HG02571 (cell line): ENCODE measurements around the gene PRRC2A.
A peak's percentile ranks its signal among the peaks of the same experiment; 100 is the strongest.

Experiments used
- ATAC-seq: cut with Tn5 transposase; IDR thresholded peaks from one replicate; pipeline ENCODE4 v1.9.1; 2021; ENCODE audit warnings: mild to moderate bottlenecking, moderate library complexity; ENCODE audit not compliant: unreplicated experiment

Gene PRRC2A

DNA sequence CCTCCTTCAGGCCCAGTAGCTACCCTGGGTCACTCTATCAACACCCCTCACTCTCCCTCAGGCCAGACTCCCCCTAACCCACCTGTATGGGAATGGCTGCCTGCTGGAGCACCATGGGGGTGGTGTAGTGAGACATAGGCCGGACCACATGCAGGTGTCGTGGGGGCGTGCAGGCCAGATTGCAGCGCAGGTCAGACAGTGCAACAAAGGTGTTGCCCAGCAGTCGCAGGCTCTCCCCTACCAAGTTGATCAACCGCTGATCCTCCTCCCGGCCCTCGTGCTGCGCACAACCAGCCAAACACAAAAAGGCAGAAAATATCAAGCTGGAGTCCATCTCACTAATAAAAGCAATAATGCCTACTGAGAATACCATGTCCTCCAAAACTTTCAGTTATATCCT is 24.8 kb downstream of the PRRC2A start:
- ATAC-seq: no peak

GRCh38 chr6:31651602-31652191 is 31.2 kb downstream of the PRRC2A start:
- ATAC-seq: peak; percentile 19

DNA sequence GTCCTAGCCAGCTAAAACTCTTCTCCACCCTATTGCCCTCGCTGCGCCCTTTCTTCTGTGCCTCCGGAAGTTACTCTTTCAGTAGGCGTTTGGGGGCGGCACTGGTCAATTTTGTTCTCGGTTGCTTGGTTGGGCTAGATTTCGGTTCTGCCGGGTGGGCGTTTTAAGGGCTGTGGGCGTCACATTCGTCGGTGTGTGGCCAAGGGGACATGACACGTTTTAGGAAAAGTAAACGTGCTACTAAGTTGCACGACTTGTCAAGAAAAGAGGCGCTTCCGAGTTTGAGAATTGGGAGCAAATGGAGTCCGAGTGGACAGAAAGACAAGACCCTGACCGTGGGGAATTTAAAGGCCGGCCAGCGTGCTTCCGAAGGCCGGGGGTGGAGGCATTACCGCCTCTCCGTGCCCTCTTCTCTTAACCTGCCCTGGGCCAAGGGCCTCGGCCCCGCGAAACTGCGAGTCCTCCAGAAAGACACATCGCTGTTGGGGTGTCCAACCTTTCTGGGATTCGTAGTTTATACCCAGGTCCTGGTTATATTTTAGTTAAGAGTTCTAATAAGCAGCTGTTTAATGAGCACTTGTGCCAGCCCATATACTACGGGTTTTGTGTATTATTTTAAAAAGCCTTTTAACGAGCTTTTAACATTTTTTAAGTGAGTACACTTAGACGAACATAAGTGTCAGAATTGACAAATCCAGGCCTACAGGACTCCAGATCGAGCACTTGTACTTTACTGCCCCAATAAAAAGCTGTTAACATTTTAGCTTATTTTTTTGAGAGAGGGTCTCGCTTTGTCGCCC is 32.6 kb downstream of the PRRC2A start:
- peak; percentile 53 for ATAC-seq

- no peak for ATAC-seq
These were observed 34.2 kb downstream of the PRRC2A start for GRCh38 chr6:31654574-31655348.

GRCh38 chr6:31655349-31656237 is 35.1 kb downstream of the PRRC2A start, which contains the start of gene APOM:
APOM (plus strand) TSS chr6:31655894; CDS start chr6:31655967, 73 bp downstream.
- ATAC-seq: no peak

DNA sequence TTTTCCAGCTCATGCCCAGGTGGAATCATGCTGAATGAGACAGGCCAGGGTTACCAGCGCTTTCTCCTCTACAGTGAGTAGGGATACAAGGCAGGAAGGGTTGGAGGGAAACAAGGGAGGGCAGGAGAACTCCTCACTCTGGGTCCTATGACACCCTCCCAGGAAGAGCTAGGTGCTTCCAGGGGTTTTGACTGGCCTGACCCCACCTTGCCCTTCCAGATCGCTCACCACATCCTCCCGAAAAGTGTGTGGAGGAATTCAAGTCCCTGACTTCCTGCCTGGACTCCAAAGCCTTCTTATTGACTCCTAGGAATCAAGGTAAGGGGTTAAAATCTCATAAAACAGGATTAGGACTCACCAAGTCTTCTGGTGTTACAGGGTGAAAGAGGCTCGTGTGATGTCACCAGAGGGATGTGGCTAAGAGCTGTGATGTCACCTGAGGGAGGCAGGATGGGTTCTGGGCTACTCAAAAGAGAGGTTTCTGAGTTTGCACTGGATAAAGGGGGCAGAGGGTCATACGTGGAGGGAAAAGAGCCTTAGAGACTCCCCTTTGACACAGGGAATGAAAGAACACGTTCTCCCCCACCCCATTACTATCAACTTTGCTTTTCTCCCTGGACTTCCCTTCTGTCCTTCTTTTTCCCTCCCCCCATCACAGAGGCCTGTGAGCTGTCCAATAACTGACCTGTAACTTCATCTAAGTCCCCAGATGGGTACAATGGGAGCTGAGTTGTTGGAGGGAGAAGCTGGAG is 37.1 kb downstream of the PRRC2A start:
- no peak for ATAC-seq

DNA sequence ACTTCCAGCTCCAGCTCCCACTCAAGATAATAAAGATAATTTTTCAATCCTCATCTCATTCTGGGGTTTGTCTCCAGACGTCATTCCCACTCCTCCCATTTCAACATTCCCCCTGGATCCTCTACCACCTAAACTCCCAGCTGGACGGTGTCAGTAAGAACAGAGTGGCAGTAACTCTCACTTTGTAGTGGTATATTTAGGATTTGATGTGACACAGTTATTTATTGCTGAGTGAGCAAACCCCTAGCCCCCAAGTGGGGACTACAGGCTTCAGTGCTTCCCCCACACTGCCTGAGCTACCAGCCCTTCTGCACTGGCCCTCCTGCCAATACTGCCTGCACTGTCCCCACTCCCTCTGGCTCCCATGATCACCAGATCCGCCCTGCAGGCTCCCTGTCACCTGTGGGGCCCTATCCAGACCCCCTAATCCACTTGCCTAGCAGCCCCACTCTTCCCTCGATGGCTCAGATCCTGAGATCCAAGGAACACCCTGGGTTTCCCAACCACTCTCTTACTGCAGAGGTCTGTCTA is 37.7 kb downstream of the PRRC2A start:
- ATAC-seq: no peak

DNA sequence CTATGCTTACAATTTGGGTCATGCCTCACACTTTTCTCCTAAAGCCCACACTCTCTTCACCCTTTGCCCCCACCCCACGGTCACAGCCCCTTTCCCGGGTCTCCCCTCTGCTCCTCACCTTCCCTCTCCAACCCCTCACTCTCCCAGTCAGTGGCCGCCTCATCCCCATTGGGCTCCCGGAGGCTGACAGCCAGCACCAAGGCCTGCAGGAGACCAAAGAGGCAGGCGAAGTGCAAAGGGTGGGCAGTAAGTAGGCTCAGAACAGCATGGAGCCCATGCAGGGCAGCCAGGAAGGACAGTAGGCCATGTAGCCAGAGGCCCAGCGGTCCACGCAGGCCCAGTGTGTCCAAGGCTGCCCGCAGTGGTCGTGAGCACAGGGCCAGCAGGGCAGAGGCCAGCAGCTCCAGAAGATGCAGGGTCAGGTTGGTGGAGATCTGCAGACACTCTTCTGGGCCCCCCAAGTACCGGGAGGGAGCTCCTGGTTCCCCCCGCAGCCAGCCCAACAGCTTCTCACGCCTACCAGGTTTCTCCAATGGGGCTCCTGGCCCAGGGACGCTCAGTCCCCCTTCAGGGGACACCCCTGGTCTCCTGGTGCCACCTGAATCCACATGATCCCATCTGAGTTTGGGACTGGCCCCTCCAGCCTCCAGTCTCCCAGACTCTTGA is 38.6 kb downstream of the PRRC2A start:
- no peak for ATAC-seq

GRCh38 chr6:31659649-31660380 is 39.3 kb downstream of the PRRC2A start:
- no peak for ATAC-seq

DNA sequence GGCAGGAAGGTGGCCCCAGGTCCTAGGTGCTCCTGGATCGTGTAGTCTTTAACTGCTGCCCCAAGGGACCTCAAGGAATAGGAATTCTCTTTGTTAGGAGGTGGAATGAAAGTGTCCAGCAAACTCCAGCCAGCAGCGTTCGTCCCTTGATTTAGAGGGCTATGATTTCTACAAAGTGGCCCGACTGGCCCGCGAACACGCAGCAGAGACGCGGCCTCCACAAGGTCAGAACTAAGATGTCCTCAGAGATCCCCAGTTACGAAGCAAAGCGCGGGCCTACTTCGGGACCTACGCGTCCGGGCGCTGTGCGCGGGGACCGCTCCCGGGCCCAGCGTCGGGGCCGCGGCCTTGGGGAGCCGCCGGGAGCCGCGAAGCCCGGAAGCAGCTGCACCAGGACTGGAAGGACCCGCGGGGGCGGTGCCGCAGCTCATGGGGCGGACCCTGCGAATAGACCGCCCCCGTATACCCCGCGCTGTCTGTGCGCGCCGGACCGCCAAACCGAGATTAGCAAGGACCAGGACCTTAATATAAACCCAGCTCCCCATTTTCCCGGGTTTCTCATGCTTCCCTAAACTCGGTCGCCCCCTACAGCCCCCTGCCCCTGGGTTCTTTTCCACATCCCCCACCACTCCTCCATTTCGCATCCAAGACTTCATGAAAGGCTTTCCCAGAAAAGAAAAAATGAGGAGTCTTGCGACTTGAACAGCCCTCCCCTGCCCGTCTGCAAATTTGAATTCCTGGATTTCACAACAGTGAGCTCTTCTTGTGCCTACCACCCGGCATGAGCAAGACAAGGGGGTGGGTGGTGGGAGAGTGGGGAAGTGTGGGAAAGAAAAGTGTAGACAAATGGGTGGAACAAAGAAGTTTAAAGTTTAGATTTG is 40.1 kb downstream of the PRRC2A start, which contains the start of gene C6orf47:
Gene C6orf47 (minus strand): TSS at position 398 of the 881 bp plus-strand sequence. CDS start 831 bp downstream, outside the sequence.
- peak; percentile 45 for ATAC-seq

DNA sequence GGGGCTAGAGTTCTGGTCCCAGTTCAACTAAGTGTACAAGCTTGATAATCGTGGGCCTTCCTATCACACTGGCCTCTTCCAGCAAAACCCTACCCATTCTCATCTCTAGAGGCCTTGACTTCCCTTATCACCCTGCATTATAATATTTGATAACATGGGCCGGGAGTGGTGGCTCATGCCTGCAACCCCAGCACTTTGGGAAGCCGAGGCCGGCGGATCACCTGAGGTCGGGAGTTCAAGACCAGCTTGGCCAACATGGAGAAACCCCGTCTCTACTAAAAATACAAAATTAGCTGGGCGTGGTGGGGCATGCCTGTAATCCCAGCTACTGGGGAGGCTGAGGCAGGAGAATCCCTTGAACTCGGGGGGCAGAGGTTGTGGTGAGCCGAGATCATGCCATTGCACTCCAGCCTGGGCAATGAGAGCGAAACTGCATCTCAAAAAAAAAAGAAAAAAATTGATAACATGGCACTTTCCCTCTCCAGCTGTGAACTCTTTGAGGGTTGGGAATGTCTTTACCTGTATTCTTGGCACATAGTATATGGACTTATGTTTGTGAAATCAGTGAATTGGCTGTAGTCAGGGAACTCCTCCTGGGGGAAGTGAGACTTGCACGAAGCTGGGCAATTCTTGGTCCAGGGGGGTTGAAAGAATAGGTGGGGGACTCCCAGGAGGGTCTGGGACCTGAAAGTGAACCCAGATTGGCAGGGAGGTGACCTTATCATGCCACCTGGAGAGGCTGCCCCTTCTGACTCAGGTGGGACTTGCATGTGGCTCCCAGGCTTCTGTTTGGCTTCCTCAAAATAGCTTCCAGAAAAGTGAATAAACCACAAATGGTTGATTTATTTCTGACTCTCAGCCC is 41.0 kb downstream of the PRRC2A start:
- no peak for ATAC-seq

DNA sequence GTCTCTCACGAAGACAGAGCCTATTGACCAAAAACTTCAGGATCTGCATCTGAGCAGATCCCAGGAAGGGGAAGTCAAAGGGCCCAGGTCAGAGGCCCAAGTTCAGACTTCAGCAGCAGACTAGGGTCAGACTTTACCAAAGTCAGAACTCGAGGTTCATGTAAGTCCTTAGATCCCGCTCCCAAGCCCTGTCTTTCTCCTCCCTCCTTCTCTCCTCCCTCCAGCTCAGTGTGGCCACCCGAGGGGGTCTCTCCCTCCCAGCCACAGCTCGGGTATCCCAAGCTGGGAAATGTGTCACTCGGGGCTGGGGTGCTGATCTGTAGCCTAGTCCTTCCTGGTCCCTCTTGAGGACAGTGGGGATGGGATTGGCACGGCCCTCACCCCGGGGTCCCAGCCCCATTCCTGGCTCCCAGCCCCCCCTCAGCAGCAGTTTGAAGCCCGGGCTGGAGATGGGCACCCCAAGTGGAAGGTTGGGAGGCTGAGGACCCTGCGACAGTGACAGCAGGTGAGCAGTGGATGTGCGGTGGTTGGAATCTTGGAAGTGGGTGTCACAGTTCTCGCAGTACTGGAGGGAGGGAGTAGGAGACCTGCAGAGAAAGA is 41.7 kb downstream of the PRRC2A start:
- no peak for ATAC-seq

DNA sequence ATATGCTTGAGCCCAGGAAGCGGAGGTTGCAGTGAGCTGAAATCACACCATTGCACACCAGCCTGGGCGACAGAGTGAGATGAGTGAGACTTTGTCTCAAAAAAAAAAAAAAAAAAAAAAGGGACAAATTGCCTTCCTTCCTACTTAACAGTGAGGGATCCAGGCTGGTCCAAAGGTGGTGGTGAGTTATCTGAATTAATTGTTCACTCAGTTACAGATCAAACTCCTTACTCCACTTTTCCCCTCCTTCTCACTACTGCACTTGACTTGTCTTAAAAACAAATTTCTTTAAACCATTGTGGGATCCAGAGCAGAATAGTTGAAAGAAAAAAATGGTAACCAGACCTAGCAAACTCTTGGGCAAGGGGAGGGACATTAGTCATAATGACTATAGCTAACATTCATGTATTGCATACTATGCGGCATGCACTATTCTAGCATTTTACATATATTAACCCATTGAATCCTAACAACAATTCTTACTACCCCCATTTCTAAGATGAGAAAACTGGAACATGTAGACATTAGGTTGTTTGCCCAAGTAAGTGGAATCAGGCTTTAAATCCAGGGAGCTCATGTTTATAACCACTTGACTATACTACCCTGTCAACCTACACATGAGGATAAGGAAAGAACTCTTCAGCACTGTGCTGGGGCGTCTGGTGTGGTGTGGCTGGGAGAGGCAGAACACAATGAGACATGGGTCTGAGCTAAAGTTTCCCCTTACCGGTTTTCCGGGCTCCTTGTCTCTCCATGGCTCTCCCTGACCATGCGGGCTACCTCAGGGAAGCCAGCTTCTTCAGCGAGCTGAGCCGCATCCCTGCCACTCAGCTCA is 42.8 kb downstream of the PRRC2A start:
- no peak for ATAC-seq

GRCh38 chr6:31663961-31664789 is 43.7 kb downstream of the PRRC2A start:
- no peak for ATAC-seq
